A549 (cell line): Measurements from ENCODE around the gene DMC1.

ENCODE experiments used
- CHD2 ChIP-seq: fragments of 150-350 bp; IDR thresholded peaks from 2 replicates; pipeline ENCODE4 v1.6.1; 2014; ENCODE audit warnings: low read length; ENCODE audit not compliant: partially characterized antibody
- EP300 ChIP-seq, 2 experiments: fragments of >200 bp; sonication (Bioruptor Twin); formaldehyde crosslinking; IDR thresholded peaks; 2 replicates in 1 of 2; 3 replicates in 1 of 2; pipeline ENCODE4 v1.6.1; 2016 to 2017
- FOSB ChIP-seq: fragments of 250-450 bp; sonication (Bioruptor Pico); IDR thresholded peaks from 2 replicates; pipeline ENCODE4 v1.5.0; 2020; ENCODE audit warnings: mild to moderate bottlenecking, moderate library complexity
- JUNB ChIP-seq: fragments of >200 bp; sonication (Bioruptor Twin); formaldehyde crosslinking; IDR thresholded peaks from 2 replicates; pipeline ENCODE4 v1.6.1; 2016
- MYC ChIP-seq: IDR thresholded peaks from 2 replicates; pipeline ENCODE4 v1.6.1; 2012; ENCODE audit warnings: mild to moderate bottlenecking, inconsistent platforms, low read length, improper control_type of control experiment, borderline replicate concordance
- PHF8 ChIP-seq: fragments of 200-600 bp; sonication (generic); IDR thresholded peaks from 2 replicates; pipeline ENCODE4 v1.6.1; 2016; ENCODE audit warnings: low read depth, mild to moderate bottlenecking, antibody characterized with exemption, moderate library complexity, borderline replicate concordance
- POLR2A ChIP-seq: IDR thresholded peaks from 2 replicates; pipeline ENCODE4 v1.6.1; 2012; ENCODE audit warnings: mild to moderate bottlenecking, low read length
- RFX5 ChIP-seq: fragments of 450-650 bp; IDR thresholded peaks from 2 replicates; pipeline ENCODE4 v1.7.1; 2014; ENCODE audit warnings: antibody characterized with exemption, mild to moderate bottlenecking, moderate library complexity
- TF ChIP-seq, protein P1 (sequence below): fragments of >200 bp; sonication (Bioruptor Twin); formaldehyde crosslinking; IDR thresholded peaks from 3 replicates; pipeline ENCODE4 v1.5.1; 2016
- TF ChIP-seq, protein P2 (sequence below): fragments of 450-650 bp; IDR thresholded peaks from 2 replicates; pipeline ENCODE4 v1.6.1; 2014; ENCODE audit warnings: antibody characterized with exemption
- TF ChIP-seq, protein P3 (sequence below): IDR thresholded peaks from 2 replicates; pipeline ENCODE4 v1.6.1; 2012
- TF ChIP-seq, protein P4 (sequence below): fragments of 200-600 bp; sonication (generic); IDR thresholded peaks from 2 replicates; pipeline ENCODE4 v1.6.1; 2016; ENCODE audit warnings: antibody characterized with exemption, mild to moderate bottlenecking, moderate library complexity
- TF ChIP-seq, protein P5 (sequence below): fragments of 150-350 bp; IDR thresholded peaks from 2 replicates; pipeline ENCODE4 v1.6.1; 2014; ENCODE audit warnings: low read depth, mild to moderate bottlenecking, low read length
- TF ChIP-seq, protein P6 (sequence below): fragments of >200 bp; sonication (Bioruptor Twin); formaldehyde crosslinking; IDR thresholded peaks from 3 replicates; pipeline ENCODE4 v1.6.1; 2016

DNA sequence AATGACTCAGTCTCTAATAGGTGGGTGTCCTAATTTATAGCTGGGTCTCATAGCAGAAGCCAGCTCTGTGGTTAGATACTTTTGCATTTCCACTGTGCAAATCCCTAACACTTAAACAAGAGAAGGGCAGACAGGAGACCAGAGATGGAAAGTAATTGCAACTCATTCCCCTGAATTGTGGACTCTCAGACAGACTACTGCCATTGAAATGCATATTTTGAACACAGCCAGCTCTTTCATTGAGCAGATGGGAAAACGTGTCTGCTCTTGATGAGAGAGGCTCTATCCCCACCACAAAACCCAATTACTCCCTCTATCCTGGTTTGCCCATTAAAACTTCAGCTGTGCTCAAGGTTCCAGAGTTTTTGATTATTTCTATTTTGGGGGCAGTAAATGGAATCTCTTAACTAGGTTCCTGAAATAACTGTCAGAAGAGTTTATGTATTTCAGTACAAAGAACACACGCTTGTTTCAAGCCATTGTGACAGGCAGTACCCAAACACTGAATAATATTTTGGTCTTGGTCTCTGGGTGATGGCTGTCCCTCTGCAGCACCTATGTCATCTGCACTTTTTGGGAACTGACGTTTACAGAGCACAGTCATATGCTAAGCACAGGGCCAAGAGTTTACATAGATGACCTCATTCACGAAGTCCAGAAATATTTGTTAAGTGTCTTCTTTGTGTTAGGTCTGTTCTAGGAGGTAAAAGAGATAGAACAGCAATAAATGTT lies 44.5 kb upstream of the DMC1 start:
- TF ChIP-seq POLR2A (no peak), EP300 (IDR thresholded peaks at IDR 0.05) (no peak), PHF8 (no peak), CHD2 (no peak), RFX5 (no peak), JUNB (no peak), FOSB (no peak), MYC (no peak)
- TF ChIP-seq, protein P1, sequence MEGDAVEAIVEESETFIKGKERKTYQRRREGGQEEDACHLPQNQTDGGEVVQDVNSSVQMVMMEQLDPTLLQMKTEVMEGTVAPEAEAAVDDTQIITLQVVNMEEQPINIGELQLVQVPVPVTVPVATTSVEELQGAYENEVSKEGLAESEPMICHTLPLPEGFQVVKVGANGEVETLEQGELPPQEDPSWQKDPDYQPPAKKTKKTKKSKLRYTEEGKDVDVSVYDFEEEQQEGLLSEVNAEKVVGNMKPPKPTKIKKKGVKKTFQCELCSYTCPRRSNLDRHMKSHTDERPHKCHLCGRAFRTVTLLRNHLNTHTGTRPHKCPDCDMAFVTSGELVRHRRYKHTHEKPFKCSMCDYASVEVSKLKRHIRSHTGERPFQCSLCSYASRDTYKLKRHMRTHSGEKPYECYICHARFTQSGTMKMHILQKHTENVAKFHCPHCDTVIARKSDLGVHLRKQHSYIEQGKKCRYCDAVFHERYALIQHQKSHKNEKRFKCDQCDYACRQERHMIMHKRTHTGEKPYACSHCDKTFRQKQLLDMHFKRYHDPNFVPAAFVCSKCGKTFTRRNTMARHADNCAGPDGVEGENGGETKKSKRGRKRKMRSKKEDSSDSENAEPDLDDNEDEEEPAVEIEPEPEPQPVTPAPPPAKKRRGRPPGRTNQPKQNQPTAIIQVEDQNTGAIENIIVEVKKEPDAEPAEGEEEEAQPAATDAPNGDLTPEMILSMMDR: no peak
- TF ChIP-seq, protein P2, sequence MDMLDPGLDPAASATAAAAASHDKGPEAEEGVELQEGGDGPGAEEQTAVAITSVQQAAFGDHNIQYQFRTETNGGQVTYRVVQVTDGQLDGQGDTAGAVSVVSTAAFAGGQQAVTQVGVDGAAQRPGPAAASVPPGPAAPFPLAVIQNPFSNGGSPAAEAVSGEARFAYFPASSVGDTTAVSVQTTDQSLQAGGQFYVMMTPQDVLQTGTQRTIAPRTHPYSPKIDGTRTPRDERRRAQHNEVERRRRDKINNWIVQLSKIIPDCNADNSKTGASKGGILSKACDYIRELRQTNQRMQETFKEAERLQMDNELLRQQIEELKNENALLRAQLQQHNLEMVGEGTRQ: no peak
- TF ChIP-seq, protein P3, sequence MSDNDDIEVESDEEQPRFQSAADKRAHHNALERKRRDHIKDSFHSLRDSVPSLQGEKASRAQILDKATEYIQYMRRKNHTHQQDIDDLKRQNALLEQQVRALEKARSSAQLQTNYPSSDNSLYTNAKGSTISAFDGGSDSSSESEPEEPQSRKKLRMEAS: no peak
- TF ChIP-seq, protein P4, sequence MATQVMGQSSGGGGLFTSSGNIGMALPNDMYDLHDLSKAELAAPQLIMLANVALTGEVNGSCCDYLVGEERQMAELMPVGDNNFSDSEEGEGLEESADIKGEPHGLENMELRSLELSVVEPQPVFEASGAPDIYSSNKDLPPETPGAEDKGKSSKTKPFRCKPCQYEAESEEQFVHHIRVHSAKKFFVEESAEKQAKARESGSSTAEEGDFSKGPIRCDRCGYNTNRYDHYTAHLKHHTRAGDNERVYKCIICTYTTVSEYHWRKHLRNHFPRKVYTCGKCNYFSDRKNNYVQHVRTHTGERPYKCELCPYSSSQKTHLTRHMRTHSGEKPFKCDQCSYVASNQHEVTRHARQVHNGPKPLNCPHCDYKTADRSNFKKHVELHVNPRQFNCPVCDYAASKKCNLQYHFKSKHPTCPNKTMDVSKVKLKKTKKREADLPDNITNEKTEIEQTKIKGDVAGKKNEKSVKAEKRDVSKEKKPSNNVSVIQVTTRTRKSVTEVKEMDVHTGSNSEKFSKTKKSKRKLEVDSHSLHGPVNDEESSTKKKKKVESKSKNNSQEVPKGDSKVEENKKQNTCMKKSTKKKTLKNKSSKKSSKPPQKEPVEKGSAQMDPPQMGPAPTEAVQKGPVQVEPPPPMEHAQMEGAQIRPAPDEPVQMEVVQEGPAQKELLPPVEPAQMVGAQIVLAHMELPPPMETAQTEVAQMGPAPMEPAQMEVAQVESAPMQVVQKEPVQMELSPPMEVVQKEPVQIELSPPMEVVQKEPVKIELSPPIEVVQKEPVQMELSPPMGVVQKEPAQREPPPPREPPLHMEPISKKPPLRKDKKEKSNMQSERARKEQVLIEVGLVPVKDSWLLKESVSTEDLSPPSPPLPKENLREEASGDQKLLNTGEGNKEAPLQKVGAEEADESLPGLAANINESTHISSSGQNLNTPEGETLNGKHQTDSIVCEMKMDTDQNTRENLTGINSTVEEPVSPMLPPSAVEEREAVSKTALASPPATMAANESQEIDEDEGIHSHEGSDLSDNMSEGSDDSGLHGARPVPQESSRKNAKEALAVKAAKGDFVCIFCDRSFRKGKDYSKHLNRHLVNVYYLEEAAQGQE: no peak
- TF ChIP-seq, protein P5, sequence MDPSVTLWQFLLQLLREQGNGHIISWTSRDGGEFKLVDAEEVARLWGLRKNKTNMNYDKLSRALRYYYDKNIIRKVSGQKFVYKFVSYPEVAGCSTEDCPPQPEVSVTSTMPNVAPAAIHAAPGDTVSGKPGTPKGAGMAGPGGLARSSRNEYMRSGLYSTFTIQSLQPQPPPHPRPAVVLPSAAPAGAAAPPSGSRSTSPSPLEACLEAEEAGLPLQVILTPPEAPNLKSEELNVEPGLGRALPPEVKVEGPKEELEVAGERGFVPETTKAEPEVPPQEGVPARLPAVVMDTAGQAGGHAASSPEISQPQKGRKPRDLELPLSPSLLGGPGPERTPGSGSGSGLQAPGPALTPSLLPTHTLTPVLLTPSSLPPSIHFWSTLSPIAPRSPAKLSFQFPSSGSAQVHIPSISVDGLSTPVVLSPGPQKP: no peak
- TF ChIP-seq, protein P6, sequence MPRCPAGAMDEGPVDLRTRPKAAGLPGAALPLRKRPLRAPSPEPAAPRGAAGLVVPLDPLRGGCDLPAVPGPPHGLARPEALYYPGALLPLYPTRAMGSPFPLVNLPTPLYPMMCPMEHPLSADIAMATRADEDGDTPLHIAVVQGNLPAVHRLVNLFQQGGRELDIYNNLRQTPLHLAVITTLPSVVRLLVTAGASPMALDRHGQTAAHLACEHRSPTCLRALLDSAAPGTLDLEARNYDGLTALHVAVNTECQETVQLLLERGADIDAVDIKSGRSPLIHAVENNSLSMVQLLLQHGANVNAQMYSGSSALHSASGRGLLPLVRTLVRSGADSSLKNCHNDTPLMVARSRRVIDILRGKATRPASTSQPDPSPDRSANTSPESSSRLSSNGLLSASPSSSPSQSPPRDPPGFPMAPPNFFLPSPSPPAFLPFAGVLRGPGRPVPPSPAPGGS: no peak
